Loucy (cell line): ENCODE data around the gene NDUFV3.

Experiments used
- CTCF ChIP-seq: fragments of 200-600 bp; sonication (generic); conservative IDR thresholded peaks from 2 replicates; pipeline ENCODE4 v1.5.1; 2014; ENCODE audit warnings: mild to moderate bottlenecking, antibody characterized with exemption, low read length
- EZH2phosphoT487 ChIP-seq: fragments of 200-600 bp; IDR thresholded peaks from 2 replicates; pipeline ENCODE4 v1.6.1; 2018; ENCODE audit warnings: antibody characterized with exemption, mild to moderate bottlenecking, moderate library complexity, borderline replicate concordance

GRCh38 chr21:42851812-42852665 lies 41.1 kb upstream of the NDUFV3 start:
- no peak for TF ChIP-seq CTCF
- no peak for TF ChIP-seq EZH2phosphoT487
